Activated CD4-positive, alpha-beta T cell treated with anti-CD3 and anti-CD28 coated beads, Interleukin-2, Interleukin-4, amounts not matched to agents 100 ng/mL and 50 ng/mL, durations not matched to agents 16 hours and 8 hours (primary cell): Measurements from ENCODE around the gene ATRN.
"Not testable (repeated sequence)": the region's sequence is repeated elsewhere in the genome, so short reads cannot be mapped to it uniquely, and the experiment has no call there.

Experiments used
- DNase-seq: peaks from one replicate; pipeline ENCODE4 v3.0.0-alpha.2; 2020; ENCODE audit warnings: low spot score

Gene ATRN

GRCh38 chr20:3563548-3564177 is 92.8 kb downstream of the ATRN start:
- DNase-seq, result peak; percentile 64

GRCh38 chr20:3565851-3566250 is 95.0 kb downstream of the ATRN start:
- DNase-seq, result no peak

DNA sequence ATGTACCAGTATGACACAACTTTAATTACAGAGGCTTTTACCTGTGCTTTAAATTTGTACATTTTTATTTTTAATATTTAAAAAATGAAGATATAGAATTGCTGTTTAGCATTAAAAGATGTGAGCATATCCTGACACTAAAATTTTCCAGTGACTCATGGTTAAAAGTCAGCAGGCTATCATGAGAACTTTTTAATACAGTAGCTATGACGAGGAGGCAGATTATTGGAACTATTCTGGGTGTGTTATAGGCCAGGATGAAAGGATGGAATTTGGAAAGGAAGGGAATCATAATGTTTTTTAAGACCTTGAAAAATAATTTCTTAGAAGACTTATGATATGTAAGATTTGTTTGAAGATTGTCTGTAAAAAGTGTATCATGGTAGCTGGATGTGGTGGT is 101.3 kb downstream of the ATRN start:
- no peak for DNase-seq

- DNase-seq, result no peak
These were observed 105.5 kb downstream of the ATRN start for GRCh38 chr20:3576363-3576762.

- no peak for DNase-seq
These were observed 106.5 kb downstream of the ATRN start for GRCh38 chr20:3577366-3577765.

DNA sequence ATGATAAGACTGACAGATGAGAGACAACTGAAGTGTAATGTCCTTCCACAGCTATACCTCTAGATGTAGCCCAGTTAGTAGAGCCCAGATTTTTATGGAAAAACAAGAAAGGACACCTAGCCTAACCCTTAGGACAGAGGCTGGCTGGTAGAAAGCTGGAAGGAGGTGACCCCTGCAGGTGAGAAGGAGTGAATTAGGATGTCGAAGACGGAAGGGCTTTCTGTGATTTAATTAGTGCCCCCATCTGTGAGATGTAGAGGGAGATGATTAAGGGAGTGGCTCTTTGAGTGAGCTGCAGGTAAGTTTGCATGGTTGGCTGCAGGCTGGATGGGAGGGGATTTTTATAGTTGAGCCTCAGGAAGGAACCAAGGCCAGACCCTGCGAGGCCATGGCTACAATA is 109.6 kb downstream of the ATRN start:
- no peak for DNase-seq

- DNase-seq, result no peak
These were observed 112.9 kb downstream of the ATRN start for GRCh38 chr20:3583765-3584164.

GRCh38 chr20:3586093-3586492 is 115.3 kb downstream of the ATRN start:
- no peak for DNase-seq

- no peak for DNase-seq
These were observed 119.3 kb downstream of the ATRN start for GRCh38 chr20:3590164-3590563.

- no peak for DNase-seq
These were observed 122.1 kb downstream of the ATRN start for GRCh38 chr20:3592931-3593330.

DNA sequence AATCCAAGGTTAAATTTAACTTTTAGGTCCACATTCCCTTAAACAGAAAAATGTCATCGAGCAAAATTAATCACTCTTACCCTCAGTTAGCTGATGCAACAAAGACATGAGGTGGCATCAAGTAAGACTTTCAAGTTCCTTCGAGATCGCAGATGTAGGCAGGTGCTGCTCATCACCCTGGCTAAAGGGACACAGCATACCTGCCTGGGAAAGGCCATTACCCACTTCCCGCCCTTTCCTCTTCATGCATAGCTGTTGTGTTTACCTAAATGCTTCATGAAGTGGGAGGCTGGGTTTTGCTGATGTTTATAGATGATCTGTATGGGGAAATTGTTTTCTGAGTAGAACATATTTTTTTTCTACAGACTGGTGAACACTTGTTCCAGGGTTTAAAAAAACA is 124.7 kb downstream of the ATRN start:
- no peak for DNase-seq

DNA sequence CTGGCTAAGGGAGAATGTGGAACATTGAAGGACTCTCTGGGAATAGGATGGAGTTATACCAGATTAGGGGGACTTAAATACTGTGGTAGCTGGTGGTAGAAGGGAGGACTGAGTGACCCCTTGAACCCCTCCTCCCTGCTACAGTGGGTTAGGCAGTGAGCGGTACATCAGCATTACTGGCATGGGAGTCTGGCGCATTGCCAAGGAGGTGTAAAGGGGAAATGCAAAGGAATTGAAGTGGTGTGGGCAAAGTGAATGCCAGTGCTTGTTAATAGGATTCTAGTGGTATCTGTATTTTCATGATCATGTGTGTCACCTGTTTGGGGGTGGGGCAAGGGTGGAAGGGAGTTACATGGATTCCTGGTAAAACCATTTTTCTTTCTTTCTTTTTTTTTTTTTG is 132.3 kb downstream of the ATRN start:
- no peak for DNase-seq

DNA sequence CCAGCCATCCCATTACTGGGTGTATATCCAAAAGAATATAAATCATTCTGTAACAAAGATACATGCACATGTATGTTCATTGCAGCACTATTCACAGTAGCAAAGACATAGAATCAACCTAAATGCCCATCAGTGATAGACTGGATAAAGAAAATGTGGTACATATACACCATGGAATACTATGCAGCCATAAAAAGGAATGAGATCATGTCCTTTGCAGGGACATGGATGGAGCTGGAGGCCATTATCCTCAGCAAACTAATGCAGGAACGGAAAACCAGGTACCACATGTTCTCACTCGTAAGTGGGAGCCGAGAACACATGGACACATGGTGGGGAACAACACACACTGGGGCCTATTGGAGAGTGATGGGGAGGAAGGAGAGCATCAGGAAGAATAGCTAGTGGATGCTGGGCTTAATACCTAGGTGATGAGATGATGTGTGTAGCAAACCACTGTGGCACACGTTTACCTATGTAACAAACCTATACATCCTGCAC is 134.6 kb downstream of the ATRN start:
- not testable (repeated sequence) for DNase-seq

GRCh38 chr20:3606021-3606420 is 135.2 kb downstream of the ATRN start:
- DNase-seq, result no peak

DNA sequence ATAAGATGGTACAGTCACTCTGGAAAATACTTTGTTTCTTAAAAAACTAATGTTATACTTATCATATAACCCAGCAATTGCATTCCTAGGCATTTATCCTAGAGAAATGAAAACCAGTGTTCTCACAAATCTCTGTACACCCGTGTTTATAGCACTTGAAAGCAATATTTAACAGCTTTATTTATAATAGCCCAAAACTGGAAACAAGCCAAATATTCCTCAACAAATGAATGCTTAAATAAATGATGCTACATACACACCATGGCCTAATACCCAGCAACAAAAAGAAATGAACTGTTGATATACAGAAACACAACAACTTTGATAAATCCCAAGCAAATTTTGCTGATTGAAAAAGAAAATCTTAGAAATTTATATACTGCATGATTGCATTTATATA is 141.1 kb downstream of the ATRN start:
- no peak for DNase-seq

DNA sequence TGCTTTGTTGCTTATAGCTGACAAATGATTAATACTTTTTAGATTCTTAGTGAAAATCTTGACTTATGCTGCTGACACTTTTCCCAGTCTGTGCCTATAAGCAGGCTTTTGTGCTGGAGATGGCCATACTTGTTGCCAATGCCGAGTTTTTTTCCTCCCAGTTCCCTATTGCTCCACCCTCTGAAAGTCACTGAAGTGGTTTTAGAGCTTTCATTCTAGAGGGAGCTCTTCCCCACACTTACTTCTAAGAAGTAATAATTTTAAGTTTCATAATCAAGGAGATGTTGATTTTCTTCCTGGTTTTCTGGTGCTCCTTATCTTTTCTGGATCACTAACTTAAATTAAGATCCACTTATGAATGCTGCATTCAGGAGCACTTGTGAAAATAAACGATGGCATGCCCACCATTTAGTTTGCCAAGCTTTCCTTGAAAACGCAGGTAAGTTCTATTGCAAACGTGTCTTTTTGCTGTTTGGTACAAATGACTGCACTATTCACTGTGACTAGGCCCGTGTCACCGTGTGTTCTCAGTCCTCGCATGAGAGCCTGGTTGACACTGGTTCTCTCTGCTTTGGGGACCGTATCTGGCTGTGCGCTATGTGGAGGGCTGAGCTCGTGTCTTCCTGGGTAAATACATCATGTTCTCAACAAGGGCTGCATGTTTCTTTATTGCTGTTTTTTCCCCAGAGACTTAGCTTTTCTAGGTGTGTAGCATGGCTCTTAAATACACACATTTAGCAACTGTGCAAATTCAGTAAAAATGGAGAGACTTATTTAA is 142.2 kb downstream of the ATRN start:
- no peak for DNase-seq

GRCh38 chr20:3613821-3614440 is 143.1 kb downstream of the ATRN start:
- DNase-seq, result no peak

DNA sequence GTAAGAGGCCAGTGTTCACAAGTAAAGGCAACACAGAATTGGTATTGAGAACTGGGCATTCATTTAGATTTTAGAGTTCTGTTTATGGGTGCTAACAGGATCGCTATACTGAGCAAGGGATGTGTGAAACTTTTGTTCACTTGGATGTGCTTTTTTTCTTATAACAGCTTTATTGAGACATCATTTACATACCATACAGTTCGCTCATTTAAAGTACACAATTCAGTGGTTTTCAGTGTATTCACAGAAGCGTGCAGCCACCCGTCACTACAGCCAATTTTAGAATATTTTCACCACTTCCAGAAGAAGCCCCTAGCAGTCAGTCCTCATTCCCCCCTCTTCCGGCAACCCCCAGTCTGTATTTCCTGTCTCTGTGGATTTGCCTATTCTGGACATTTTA is 143.6 kb downstream of the ATRN start:
- no peak for DNase-seq

GRCh38 chr20:3615171-3615840 is 144.5 kb downstream of the ATRN start:
- not testable (repeated sequence) for DNase-seq

DNA sequence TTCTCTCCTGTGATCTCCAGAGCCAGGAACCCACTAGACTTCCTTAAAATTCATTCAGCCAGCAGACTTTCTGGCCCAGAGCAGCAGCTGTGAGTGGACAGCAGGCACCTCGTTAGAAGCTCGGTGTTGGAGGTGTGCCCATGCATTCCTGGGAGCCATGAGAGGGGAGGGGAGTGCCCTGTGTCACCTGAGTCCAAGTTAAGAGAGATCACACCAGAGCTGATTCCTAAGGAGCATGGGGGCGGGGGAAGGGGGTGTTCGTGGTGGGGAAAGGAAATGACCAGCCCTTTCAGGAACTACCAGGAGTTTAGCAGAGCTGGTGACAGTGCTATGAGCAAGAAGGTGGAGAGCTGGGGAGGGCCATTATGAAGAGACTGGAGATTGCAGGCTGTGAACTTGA is 145.4 kb downstream of the ATRN start:
- no peak for DNase-seq

DNA sequence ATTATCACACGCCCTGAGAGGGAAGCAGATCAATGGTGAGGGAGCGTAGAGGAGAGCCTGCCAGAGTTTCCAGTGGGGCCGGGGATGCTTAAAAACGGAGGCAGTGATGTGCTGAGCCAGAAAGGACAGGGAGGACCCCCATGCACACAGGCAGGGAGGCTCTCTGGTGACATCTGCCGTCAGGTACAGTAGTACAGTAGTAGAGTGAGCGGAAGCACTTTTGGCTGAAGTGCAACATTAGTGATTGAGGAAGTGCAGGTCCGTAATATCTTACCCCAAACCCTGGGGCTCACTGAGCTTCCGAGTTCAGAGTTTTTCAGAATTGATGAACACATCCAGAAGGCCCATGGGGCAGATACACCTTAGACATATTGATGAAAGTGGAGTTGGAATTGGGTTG is 150.3 kb downstream of the ATRN start:
- no peak for DNase-seq

DNA sequence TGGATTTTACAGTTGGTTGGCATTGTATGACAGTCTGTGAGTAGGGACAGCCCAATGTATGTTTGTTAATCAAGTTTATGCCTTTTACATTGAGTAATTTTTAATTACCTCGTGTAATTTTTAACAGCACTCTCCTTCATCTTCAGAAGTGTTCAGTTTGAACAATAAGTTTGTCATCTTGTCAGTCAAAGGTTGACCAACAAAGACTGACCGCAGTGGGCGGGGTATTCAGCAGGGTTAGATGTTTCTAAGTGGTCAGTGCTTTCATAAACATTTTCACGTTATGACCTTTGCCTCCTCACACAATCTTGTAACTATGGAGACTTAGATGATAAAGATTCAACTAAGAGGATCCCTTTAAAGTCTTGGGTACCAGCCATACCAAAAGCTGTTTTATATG is 151.6 kb downstream of the ATRN start:
- DNase-seq, result no peak

GRCh38 chr20:3627476-3627875 is 156.7 kb downstream of the ATRN start:
- no peak for DNase-seq
